GM18870 (cell line): ENCODE data around the gene COMP.

Source experiments
- ATAC-seq: cut with Tn5 transposase; IDR thresholded peaks from one replicate; pipeline ENCODE4 v1.9.1; 2021; ENCODE audit warnings: moderate library complexity; ENCODE audit not compliant: unreplicated experiment

Gene COMP

GRCh38 chr19:18804139-18804601, 13.1 kb upstream of the COMP start:
- no peak for ATAC-seq

GRCh38 chr19:18803550-18804138, 12.5 kb upstream of the COMP start:
- ATAC-seq: no peak

GRCh38 chr19:18802354-18802753, 11.2 kb upstream of the COMP start:
- ATAC-seq: no peak

GRCh38 chr19:18800636-18801035, 9.5 kb upstream of the COMP start:
- ATAC-seq: no peak

- ATAC-seq: no peak
These were observed 9.0 kb upstream of the COMP start for GRCh38 chr19:18800079-18800478.

GRCh38 chr19:18799389-18799970, 8.4 kb upstream of the COMP start:
- ATAC-seq: no peak

GRCh38 chr19:18798384-18799352, 7.6 kb upstream of the COMP start:
- ATAC-seq: no peak

GRCh38 chr19:18796239-18796638, 5.1 kb upstream of the COMP start:
- no peak for ATAC-seq

- ATAC-seq: no peak
These were observed 4.4 kb upstream of the COMP start for GRCh38 chr19:18795540-18795939.

- ATAC-seq: no peak
These were observed 3.6 kb upstream of the COMP start for GRCh38 chr19:18794692-18795091.

GRCh38 chr19:18794029-18794313, 2.9 kb upstream of the COMP start:
- no peak for ATAC-seq

- no peak for ATAC-seq
These were observed 2.3 kb upstream of the COMP start for GRCh38 chr19:18793144-18794028.

GRCh38 chr19:18792661-18793060, 1.6 kb upstream of the COMP start:
- no peak for ATAC-seq

- no peak for ATAC-seq
These were observed 192 bp upstream of the COMP start for GRCh38 chr19:18791315-18791678.

GRCh38 chr19:18789883-18790565, 1.1 kb downstream of the COMP start:
- no peak for ATAC-seq

GRCh38 chr19:18789422-18789869, 1.7 kb downstream of the COMP start:
- ATAC-seq: no peak

- no peak for ATAC-seq
These were observed 2.3 kb downstream of the COMP start for GRCh38 chr19:18788529-18789421.

- ATAC-seq: no peak
These were observed 5.7 kb downstream of the COMP start for GRCh38 chr19:18785179-18786124.

- no peak for ATAC-seq
These were observed 6.4 kb downstream of the COMP start for GRCh38 chr19:18784786-18785120.
